Sigmoid colon (tissue), 7 donors: ENCODE results near the gene PPP1R14D. TPM values are rescaled to one million over a fixed set of nuclear protein-coding genes. Genes with fewer than 3 reads are reported as not detected.
A peak's percentile ranks its signal among the peaks of the same experiment; 100 is the strongest.

Source experiments
- DNase-seq: peaks from one replicate; pipeline ENCODE4 v3.0.0-alpha.2; 2019
- H3K27ac ChIP-seq, 4 donors: fragments of 200-600 bp; sonication (generic); one replicate each; pipeline ENCODE4 v1.5.1; 2016 to 2019; ENCODE audit warnings: mild to moderate bottlenecking in 1 of 4
- H3K27me3 ChIP-seq, 3 donors: fragments of 200-600 bp; sonication (generic); one replicate each; pipeline ENCODE4 v1.5.1; 2019; ENCODE audit warnings: mild to moderate bottlenecking in 1 of 3
- H3K36me3 ChIP-seq, 4 donors: fragments of 200-600 bp; sonication (generic); one replicate each; pipeline ENCODE4 v1.5.1; 2016 to 2019
- H3K4me1 ChIP-seq, 4 donors: fragments of 200-600 bp; sonication (generic); one replicate each; pipeline ENCODE4 v1.5.1; 2017 to 2019
- H3K4me3 ChIP-seq, 4 donors: fragments of 200-600 bp; sonication (generic); one replicate each; pipeline ENCODE4 v1.5.1; 2017 to 2019; ENCODE audit warnings: mild to moderate bottlenecking in 2 of 4, moderate library complexity in 1 of 4
- H3K9me3 ChIP-seq, 4 donors: fragments of 200-600 bp in 3 of 4; sonication (generic) in 3 of 4; one replicate each; pipeline versions ENCODE4 v1.5.1 to v1.6.1; 2013 to 2019
- EP300 ChIP-seq, 4 donors: sonication (generic); formaldehyde crosslinking; IDR thresholded peaks; one replicate each; pipeline ENCODE4 v1.6.1; 2017; ENCODE audit warnings: antibody characterized with exemption in 4 of 4
- POLR2A ChIP-seq, 2 donors: fragments of 450-650 bp; IDR thresholded peaks; one replicate each; pipeline ENCODE4 v1.6.1; 2016; ENCODE audit warnings: antibody characterized with exemption in 2 of 2, mild to moderate bottlenecking in 2 of 2, moderate library complexity in 2 of 2
- POLR2AphosphoS5 ChIP-seq, 4 donors: sonication (generic); formaldehyde crosslinking; IDR thresholded peaks; one replicate each; pipeline ENCODE4 v1.6.1; 2017; ENCODE audit warnings: antibody characterized with exemption in 4 of 4
- WGBS, 2 donors: extraction: QIAGEN DNeasy Blood & Tissue Kit; methylation state at CpG; one replicate each; pipeline ENCODE4 v1.1.7; 2013; 5-methylcytosine and 5-hydroxymethylcytosine counted together
- intact Hi-C: fragments of 100-400 bp; cut with DNase I; formaldehyde crosslinking; loops from one replicate; pipeline ENCODE4 v1.15.1; 2023
- polyA plus RNA-seq, 3 donors: library from polyadenylated mRNA; stranded (reverse); fragments of 200-250 nt; gene quantifications; one replicate each; pipeline ENCODE4 v1.2.3, GENCODE V29; 2013
- total RNA-seq, 4 donors: library from RNA; depleted of rRNA; stranded (reverse); fragments of >200 nt; gene quantifications; one replicate each; pipeline ENCODE4 v1.1.0, GENCODE V29; 2016
- TF ChIP-seq, protein P1 (sequence below), 4 experiments: fragments of 450-650 bp in 3 of 4; fragments of 200-600 bp in 1 of 4; IDR thresholded peaks; one replicate each; pipeline ENCODE4 v1.5.1; 2016 to 2019; ENCODE audit warnings: antibody characterized with exemption in 4 of 4, mild to moderate bottlenecking in 3 of 4, moderate library complexity in 2 of 4
- donor health status: healthy with polysubstance abuse.
- donor health status: Bipolar disorder and iron deficiency.
- donor health status: healthy.

PPP1R14D gene
- total and polyA plus RNA-seq, 7 donors, result 211 to 395 (median 212) TPM; not detected in 4

DNA sequence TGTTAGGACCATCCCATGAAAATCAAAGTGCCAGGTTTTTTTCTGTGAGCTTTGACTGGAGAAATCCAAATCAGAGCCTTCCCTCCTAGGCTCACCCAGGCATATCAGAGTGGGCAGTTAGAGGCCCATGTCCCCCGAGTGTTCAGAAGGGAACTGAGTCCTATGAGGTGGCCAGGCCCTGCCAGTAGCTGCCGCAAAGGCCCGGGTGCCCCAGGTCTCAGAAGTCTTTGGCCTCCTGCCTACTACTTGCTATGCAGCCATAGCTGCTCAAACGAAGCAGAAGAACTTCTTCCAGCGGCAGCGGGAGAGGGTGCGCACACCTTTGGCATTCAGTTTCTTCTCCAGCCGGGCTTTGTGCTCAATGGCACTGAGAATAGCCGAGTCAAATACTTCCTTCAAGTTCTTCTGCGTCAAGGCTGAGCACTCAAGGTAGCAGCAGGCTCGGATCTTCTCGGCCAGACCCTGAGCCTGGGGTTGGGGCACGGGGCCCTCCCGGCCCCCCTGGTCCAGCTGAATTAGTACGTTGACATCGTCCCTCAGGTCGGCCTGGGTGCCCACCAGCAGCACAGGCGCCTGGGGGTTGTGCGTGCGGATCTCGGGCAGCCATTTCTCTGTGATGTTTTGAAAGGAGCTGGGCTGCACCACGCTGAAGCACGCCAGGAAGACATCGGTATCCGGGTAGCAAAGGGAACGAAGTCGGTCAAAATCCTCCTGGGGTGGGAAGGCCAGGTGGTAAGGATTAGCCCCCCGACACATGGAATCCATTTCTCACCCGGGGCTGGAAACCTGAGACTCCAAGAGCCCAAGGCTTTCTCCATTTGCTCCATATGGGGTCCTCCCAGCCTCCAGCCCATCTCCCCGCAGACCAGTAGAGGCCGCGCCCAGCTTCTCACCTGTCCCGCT, 44.5 kb upstream of the PPP1R14D start:
- DNase-seq, result no peak
- TF ChIP-seq POLR2A (IDR thresholded peaks at IDR 0.05) (no peak), EP300 (IDR thresholded peaks at IDR 0.05) (no peak), POLR2AphosphoS5 (IDR thresholded peaks at IDR 0.05) (no peak)
- TF ChIP-seq, protein P1, sequence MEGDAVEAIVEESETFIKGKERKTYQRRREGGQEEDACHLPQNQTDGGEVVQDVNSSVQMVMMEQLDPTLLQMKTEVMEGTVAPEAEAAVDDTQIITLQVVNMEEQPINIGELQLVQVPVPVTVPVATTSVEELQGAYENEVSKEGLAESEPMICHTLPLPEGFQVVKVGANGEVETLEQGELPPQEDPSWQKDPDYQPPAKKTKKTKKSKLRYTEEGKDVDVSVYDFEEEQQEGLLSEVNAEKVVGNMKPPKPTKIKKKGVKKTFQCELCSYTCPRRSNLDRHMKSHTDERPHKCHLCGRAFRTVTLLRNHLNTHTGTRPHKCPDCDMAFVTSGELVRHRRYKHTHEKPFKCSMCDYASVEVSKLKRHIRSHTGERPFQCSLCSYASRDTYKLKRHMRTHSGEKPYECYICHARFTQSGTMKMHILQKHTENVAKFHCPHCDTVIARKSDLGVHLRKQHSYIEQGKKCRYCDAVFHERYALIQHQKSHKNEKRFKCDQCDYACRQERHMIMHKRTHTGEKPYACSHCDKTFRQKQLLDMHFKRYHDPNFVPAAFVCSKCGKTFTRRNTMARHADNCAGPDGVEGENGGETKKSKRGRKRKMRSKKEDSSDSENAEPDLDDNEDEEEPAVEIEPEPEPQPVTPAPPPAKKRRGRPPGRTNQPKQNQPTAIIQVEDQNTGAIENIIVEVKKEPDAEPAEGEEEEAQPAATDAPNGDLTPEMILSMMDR (IDR thresholded peaks at IDR 0.05), result no peak
- intact Hi-C loops, result no loop called here
- WGBS, 2 donors, result 58 to 68% methylated on average over 33 of the region's 33 CpGs
- H3K9me3 ChIP-seq, result no peaks in the 10 kb centered on the region
- H3K4me1 ChIP-seq, result peaks cover 0 to 15% (median 12%) of the 10 kb centered on the region in 4 donors
- no peak overlapping the region for H3K27ac ChIP-seq
- no peaks in the 10 kb centered on the region for H3K36me3 ChIP-seq
- H3K4me3 ChIP-seq, result peak overlapping the region in 3 of 4 donors; percentile 41 to 56 (median 53)
- H3K27me3 ChIP-seq, result peaks cover 0 to 28% (median 22%) of the 10 kb centered on the region in 3 donors

DNA sequence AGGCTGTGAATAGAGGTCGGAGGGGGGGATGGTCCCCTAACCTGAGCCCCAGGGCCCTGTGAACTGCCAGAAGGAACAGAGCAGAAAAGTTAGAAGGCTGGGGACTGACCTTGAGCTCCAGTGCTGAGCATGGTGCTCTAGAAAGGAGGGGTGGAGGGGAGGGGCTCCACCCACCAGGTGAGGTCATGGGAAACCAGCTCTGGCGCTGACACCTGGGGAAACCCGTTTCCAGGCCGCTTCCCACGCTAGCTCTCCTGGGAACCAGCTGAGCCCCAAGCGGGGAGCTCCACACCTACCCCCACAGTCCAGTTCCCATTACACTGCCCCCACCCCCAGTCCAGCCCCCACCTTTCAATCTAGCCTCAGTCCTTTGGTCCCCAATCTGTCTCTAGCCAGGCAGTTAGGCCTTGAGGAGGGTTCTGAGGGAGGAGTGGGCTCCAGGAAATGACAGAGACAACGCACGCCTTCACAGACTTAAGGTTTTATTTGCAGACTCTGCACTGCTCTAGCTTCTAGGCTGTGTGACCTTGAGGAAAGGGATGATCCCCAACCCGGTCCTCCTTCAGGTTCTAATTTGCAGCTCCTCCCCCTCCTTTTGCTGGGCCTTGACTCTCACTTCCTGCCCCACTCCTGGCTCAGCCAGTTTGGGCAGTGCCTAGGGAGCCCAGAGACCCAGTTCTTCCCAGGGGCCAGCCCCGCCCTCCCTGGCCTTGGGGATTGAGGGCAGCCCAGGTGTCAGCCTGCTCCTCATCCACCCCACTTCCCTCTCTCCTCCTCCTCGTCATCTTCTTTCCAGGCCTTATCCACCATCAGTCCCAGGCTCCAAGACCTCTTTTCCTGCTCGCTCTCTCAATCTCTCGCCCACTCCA, 43.5 kb upstream of the PPP1R14D start:
- Histone ChIP-seq H3K9me3 (no peaks in the 10 kb centered on the region), H3K4me1 (peaks cover 0 to 15% (median 12%) of the 10 kb centered on the region in 4 donors), H3K4me3 (no peak overlapping the region), H3K27ac (no peak overlapping the region), H3K27me3 (peaks cover 0 to 30% (median 22%) of the 10 kb centered on the region in 3 donors), H3K36me3 (no peaks in the 10 kb centered on the region)
- DNase-seq, result no peak
- intact Hi-C loops, result no loop called here
- TF ChIP-seq POLR2AphosphoS5 (IDR thresholded peaks at IDR 0.05) (no peak), POLR2A (IDR thresholded peaks at IDR 0.05) (no peak), EP300 (IDR thresholded peaks at IDR 0.05) (no peak)
- TF ChIP-seq, protein P1 (IDR thresholded peaks at IDR 0.05), result no peak
- WGBS, 2 donors, result 31 to 67% methylated on average over 13 of the region's 13 CpGs

DNA sequence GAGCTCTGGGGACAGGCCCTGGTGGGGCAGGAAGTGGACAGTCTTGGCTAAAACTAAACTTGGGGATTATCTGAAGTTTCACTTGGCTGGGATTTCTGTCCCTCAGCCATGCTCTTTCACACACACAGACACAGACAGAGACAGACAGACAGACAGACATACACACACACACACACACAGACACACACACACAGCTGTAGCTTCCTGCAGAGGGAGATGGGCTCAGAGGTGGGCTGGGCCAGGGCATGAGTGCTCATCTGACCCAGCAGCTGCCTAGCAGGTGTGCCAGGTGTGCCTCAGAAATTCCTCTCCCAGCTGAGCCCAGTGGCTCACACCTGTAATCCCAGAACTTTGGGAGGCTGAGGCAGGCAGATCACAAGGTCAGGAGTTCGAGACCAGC, 42.2 kb upstream of the PPP1R14D start:
- intact Hi-C loops, result no loop called here
- H3K4me1 ChIP-seq, result peaks cover 0 to 15% (median 12%) of the 10 kb centered on the region in 4 donors
- whole genome bisulfite sequencing, 2 donors, result 86 to 90% methylated on average over 1 of the region's 1 CpG
- TF ChIP-seq, protein P1 (IDR thresholded peaks at IDR 0.05), result no peak
- TF ChIP-seq POLR2A (IDR thresholded peaks at IDR 0.05), result no peak
- TF ChIP-seq EP300 (IDR thresholded peaks at IDR 0.05), result no peak
- no peak for TF ChIP-seq POLR2AphosphoS5 (IDR thresholded peaks at IDR 0.05)
- DNase-seq, result no peak
- peaks cover 0 to 39% (median 22%) of the 10 kb centered on the region in 3 donors for H3K27me3 ChIP-seq
- H3K4me3 ChIP-seq, result no peak overlapping the region
- H3K9me3 ChIP-seq, result no peaks in the 10 kb centered on the region
- no peaks in the 10 kb centered on the region for H3K36me3 ChIP-seq
- H3K27ac ChIP-seq, result no peak overlapping the region

DNA sequence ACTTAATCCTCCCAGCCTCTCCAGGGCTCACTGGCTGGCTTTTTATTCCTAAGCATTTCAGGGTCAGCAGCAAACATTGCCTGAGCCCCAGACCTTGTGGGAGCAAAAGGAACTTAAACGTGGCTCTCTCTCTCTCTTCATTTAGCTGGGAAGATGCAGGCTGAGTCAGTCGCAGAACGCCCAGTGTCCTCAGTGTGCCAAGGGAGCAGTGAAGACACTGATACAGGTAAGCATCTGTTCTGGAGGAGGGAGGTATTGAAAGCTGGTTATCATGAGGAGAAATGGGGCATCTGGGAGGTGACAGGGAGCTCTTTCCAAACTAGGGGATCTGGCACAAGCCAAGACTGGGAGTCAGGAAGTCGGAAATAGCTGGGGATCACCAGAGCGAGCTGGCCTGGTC, 41.2 kb upstream of the PPP1R14D start:
- Histone ChIP-seq H3K27me3 (peaks cover 0 to 42% (median 23%) of the 10 kb centered on the region in 3 donors), H3K4me1 (peaks cover 0 to 15% (median 12%) of the 10 kb centered on the region in 4 donors), H3K4me3 (no peak overlapping the region), H3K36me3 (no peaks in the 10 kb centered on the region), H3K9me3 (no peaks in the 10 kb centered on the region), H3K27ac (no peak overlapping the region)
- intact Hi-C loops, result no loop called here
- 80 to 82% methylated on average over 5 of the region's 5 CpGs for WGBS, 2 donors
- no peak for TF ChIP-seq POLR2AphosphoS5 (IDR thresholded peaks at IDR 0.05)
- TF ChIP-seq, protein P1 (IDR thresholded peaks at IDR 0.05), result no peak
- TF ChIP-seq EP300 (IDR thresholded peaks at IDR 0.05), result no peak
- no peak for TF ChIP-seq POLR2A (IDR thresholded peaks at IDR 0.05)
- no peak for DNase-seq
